KG1 (cell line): ENCODE results near the gene ALDH4A1.
"Not testable (repeated sequence)": the region's sequence is repeated elsewhere in the genome, so short reads cannot be mapped to it uniquely, and the experiment has no call there.

Experiments
- DNase-seq: peaks from one replicate; lab custom pipeline; 2025; lab: John Stamatoyannopoulos, UW

Gene ALDH4A1

GRCh38 chr1:18877282-18877681, 25.1 kb downstream of the ALDH4A1 start:
- DNase-seq, result no peak

- no peak for DNase-seq
Measured at GRCh38 chr1:18876210-18876609, 26.1 kb downstream of the ALDH4A1 start.

- DNase-seq, result no peak
Measured at GRCh38 chr1:18875796-18876128, 26.6 kb downstream of the ALDH4A1 start.

- DNase-seq, result peak; percentile 30
Measured at GRCh38 chr1:18875107-18875795, 27.1 kb downstream of the ALDH4A1 start.

GRCh38 chr1:18874600-18874999, 27.8 kb downstream of the ALDH4A1 start:
- DNase-seq, result no peak

- DNase-seq, result no peak
Measured at GRCh38 chr1:18874036-18874435, 28.3 kb downstream of the ALDH4A1 start.

- DNase-seq, result no peak
Measured at GRCh38 chr1:18872071-18872611, 30.2 kb downstream of the ALDH4A1 start.

- no peak for DNase-seq
Measured at GRCh38 chr1:18871401-18872070, 30.8 kb downstream of the ALDH4A1 start.

GRCh38 chr1:18870957-18871356, 31.4 kb downstream of the ALDH4A1 start:
- DNase-seq, result no peak

- DNase-seq, result not testable (repeated sequence)
Measured at GRCh38 chr1:18870595-18870865, 31.8 kb downstream of the ALDH4A1 start.

- DNase-seq, result no peak
Measured at GRCh38 chr1:18869847-18870594, 32.3 kb downstream of the ALDH4A1 start.

GRCh38 chr1:18868801-18869424, 33.4 kb downstream of the ALDH4A1 start:
- no peak for DNase-seq

- DNase-seq, result no peak
Measured at GRCh38 chr1:18868354-18868753, 34.0 kb downstream of the ALDH4A1 start.

GRCh38 chr1:18866846-18867245, 35.5 kb downstream of the ALDH4A1 start:
- no peak for DNase-seq

GRCh38 chr1:18866314-18866713, 36.0 kb downstream of the ALDH4A1 start:
- DNase-seq, result no peak

GRCh38 chr1:18865176-18865575, 37.2 kb downstream of the ALDH4A1 start:
- DNase-seq, result no peak

- no peak for DNase-seq
Measured at GRCh38 chr1:18861590-18861989, 40.8 kb downstream of the ALDH4A1 start.

GRCh38 chr1:18861082-18861481, 41.3 kb downstream of the ALDH4A1 start:
- no peak for DNase-seq

GRCh38 chr1:18859560-18859959, 42.8 kb downstream of the ALDH4A1 start, which contains the start of gene TAS1R2:
TSS of gene TAS1R2 (minus strand) at chr1:18859660. CDS start at chr1:18859660, 0 bp downstream.
- no peak for DNase-seq

GRCh38 chr1:18858070-18858688, 44.2 kb downstream of the ALDH4A1 start:
- DNase-seq, result no peak

GRCh38 chr1:18856435-18856834, 45.9 kb downstream of the ALDH4A1 start:
- DNase-seq, result no peak

GRCh38 chr1:18855573-18855972, 46.8 kb downstream of the ALDH4A1 start:
- DNase-seq, result no peak
